ENCODE measurements around the gene LPP. TPM values are rescaled to one million over a fixed set of nuclear protein-coding genes. Genes with fewer than 3 reads are reported as not detected.

Gene LPP
- total RNA-seq, 4 donors from 2014 or later, result 141 to 248 (median 185) TPM

- no peak for TF ChIP-seq CTCF (IDR thresholded peaks at IDR 0.05; ENCODE audit: low read depth)
These were observed 130.7 kb downstream of the LPP start for GRCh38 chr3:188284455-188285212.

GRCh38 chr3:188286087-188286513, 132.1 kb downstream of the LPP start:
- TF ChIP-seq CTCF (IDR thresholded peaks at IDR 0.05; ENCODE audit: low read depth), result no peak

GRCh38 chr3:188287339-188287738, 133.4 kb downstream of the LPP start:
- TF ChIP-seq CTCF (IDR thresholded peaks at IDR 0.05; ENCODE audit: low read depth), result no peak

GRCh38 chr3:188287762-188288505, 134.0 kb downstream of the LPP start:
- no peak for TF ChIP-seq CTCF (IDR thresholded peaks at IDR 0.05; ENCODE audit: low read depth)

GRCh38 chr3:188292251-188292650, 138.3 kb downstream of the LPP start:
- no peak for TF ChIP-seq CTCF (IDR thresholded peaks at IDR 0.05; ENCODE audit: low read depth)

- no peak for TF ChIP-seq CTCF (IDR thresholded peaks at IDR 0.05; ENCODE audit: low read depth)
These were observed 138.9 kb downstream of the LPP start for GRCh38 chr3:188292827-188293226.

GRCh38 chr3:188294113-188294512, 140.2 kb downstream of the LPP start:
- no peak for TF ChIP-seq CTCF (IDR thresholded peaks at IDR 0.05; ENCODE audit: low read depth)
